GM21367 (cell line): ENCODE data around the gene S1PR4.
"Not testable (repeated sequence)": the region's sequence is repeated elsewhere in the genome, so short reads cannot be mapped to it uniquely, and the experiment has no call there.

Source experiments
- ATAC-seq: cut with Tn5 transposase; IDR thresholded peaks from one replicate; pipeline ENCODE4 v1.9.1; 2021; ENCODE audit not compliant: unreplicated experiment

Gene S1PR4

GRCh38 chr19:3210347-3211017 is 31.9 kb downstream of the S1PR4 start:
- ATAC-seq: no peak

DNA sequence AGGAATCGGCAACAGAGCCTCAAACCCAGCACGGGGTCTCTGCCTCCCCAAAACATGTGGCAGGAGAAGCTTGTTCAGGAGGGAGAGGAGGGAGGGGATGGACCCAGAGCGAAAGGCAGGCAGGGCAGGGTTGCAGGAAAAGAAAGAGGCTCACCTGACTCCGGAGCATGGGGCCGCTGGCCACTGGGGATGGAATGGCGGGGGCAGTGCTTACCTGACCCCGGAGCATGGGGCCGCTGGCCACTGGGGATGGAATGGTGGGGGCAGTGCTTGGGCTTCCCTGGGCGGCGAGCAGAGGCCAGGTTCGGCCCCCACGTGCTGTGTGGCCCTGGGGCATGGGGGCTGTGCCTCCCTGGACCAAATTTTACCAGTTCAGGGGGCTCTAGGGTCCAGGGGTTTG is 32.6 kb downstream of the S1PR4 start:
- ATAC-seq: no peak

DNA sequence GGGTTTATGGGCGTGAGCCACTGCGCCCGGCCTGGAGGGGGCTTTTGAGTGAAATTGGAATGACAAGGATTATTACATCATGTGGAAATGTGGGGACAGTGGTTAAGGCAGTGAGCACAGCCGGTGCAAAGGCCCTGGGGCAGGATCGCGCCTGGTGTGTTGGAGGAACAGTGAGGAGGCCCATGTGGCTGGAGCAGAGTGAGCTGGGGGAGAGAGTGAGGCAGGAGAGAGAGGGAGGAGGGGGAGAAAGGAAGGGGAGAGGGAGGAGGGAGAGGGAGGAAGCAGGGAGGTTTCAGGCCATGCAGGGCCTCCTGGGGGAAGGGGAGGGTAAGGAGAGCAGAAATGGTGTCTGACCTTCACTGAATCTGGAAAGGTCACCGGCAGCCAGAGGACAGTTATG is 34.6 kb downstream of the S1PR4 start:
- ATAC-seq: no peak

- no peak for ATAC-seq
Measured at GRCh38 chr19:3216874-3217273, 38.3 kb downstream of the S1PR4 start.

DNA sequence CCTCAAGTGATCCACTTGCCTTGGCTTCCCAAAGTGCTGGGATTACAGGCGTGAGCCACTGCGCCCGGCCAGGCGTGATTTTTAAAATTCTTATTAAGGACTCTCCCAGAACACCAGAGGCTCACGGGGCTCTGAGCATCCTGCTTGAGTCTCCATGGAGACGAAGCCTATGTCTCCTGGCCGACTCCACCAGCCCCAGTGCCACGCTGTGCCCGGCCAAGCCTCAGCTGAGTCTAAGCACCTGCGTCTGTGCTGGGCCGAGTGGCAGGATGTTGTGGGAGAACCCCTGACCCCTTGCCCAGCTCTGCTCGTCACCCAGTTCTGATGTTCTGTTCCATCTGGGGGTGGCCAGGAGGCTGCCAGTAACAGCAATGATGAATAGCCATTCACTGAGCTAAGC is 42.0 kb downstream of the S1PR4 start:
- ATAC-seq: no peak

- not testable (repeated sequence) for ATAC-seq
Measured at GRCh38 chr19:3221576-3221975, 43.0 kb downstream of the S1PR4 start.

GRCh38 chr19:3222709-3223108 is 44.1 kb downstream of the S1PR4 start:
- no peak for ATAC-seq

GRCh38 chr19:3224346-3225168 is 46.0 kb downstream of the S1PR4 start, which contains the start of gene CELF5:
CELF5 (plus strand) TSS chr19:3224661; CDS start chr19:3224740, 79 bp downstream.
- ATAC-seq: no peak

- ATAC-seq: no peak
Measured at GRCh38 chr19:3225169-3225485, 46.6 kb downstream of the S1PR4 start.

DNA sequence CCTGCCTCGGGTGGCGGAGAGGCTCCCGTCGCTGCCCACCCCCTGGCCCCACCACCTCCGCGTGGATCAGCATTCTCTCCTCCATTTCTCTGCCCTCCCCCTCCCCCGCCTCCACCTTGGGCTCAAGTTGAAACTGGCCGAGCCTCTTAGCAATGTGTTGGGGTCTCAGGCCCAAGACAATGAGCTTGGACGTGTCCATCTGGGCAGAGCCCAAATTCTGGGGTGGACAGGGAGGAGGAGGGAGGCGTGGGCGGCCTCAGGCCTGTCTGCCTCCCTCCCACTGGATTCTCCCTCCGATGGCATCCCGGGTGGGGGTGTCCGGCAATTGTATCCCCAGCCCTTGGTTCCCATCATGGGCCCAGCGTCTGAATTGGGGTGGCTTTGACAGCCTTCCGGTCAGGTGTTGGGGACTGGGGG is 47.1 kb downstream of the S1PR4 start:
- no peak for ATAC-seq

GRCh38 chr19:3227054-3227626 is 48.6 kb downstream of the S1PR4 start:
- ATAC-seq: no peak

- ATAC-seq: no peak
Measured at GRCh38 chr19:3229346-3229743, 50.8 kb downstream of the S1PR4 start.
